Omental fat pad (tissue), 4 donors: Measurements from ENCODE around the gene NCR2. TPM values are rescaled to one million over a fixed set of nuclear protein-coding genes. Genes with fewer than 3 reads are reported as not detected.

Experiments
- ATAC-seq: fragments of 150-250 bp; one replicate; pipeline ENCODE4 v1.9.1; 2016; ENCODE audit warnings: mild to moderate bottlenecking, moderate library complexity; ENCODE audit not compliant: low FRiP score
- DNase-seq: peaks from one replicate; pipeline ENCODE4 v3.0.0-alpha.2; 2019; ENCODE audit warnings: low spot score
- CTCF ChIP-seq, 3 donors: fragments of 450-650 bp; IDR thresholded peaks; one replicate each; pipeline ENCODE4 v1.5.1; 2016 to 2017; ENCODE audit warnings: antibody characterized with exemption in 3 of 3, mild to moderate bottlenecking in 3 of 3, moderate library complexity in 2 of 3
- total RNA-seq, 4 donors: library from RNA; depleted of rRNA; stranded (reverse); fragments of >200 nt; gene quantifications; one replicate each; pipeline ENCODE4 v1.1.0, GENCODE V29; 2016

NCR2 gene
- total RNA-seq, 4 donors from 2014 or later: not detected

GRCh38 chr6:41337709-41338108 is 2.3 kb downstream of the NCR2 start:
- DNase-seq: no peak
- no peak for TF ChIP-seq CTCF (IDR thresholded peaks at IDR 0.05)
- ATAC-seq: no peak

- ATAC-seq (no peak), DNase-seq (no peak)
- TF ChIP-seq CTCF (IDR thresholded peaks at IDR 0.05): no peak
Measured at GRCh38 chr6:41338659-41339058, 3.3 kb downstream of the NCR2 start.

GRCh38 chr6:41341580-41341979 is 6.2 kb downstream of the NCR2 start:
- no peak for DNase-seq
- TF ChIP-seq CTCF (IDR thresholded peaks at IDR 0.05): no peak
- ATAC-seq: no peak

GRCh38 chr6:41342241-41342640 is 6.8 kb downstream of the NCR2 start:
- ATAC-seq (no peak), DNase-seq (no peak)
- no peak for TF ChIP-seq CTCF (IDR thresholded peaks at IDR 0.05)

- DNase-seq (no peak), ATAC-seq (no peak)
- TF ChIP-seq CTCF (IDR thresholded peaks at IDR 0.05): no peak
Measured at GRCh38 chr6:41343641-41344187, 8.3 kb downstream of the NCR2 start.

GRCh38 chr6:41344876-41345275 is 9.5 kb downstream of the NCR2 start:
- DNase-seq (no peak), ATAC-seq (no peak)
- no peak for TF ChIP-seq CTCF (IDR thresholded peaks at IDR 0.05)

- no peak for DNase-seq
- ATAC-seq: no peak
- TF ChIP-seq CTCF (IDR thresholded peaks at IDR 0.05): no peak
Measured at GRCh38 chr6:41345901-41346300, 10.5 kb downstream of the NCR2 start.
